Stimulated activated naive CD4-positive, alpha-beta T cell treated with Interleukin-2 at 50 U/mL for 16 hours (primary cell): ENCODE results near the gene KATNAL2.

Source experiments
- DNase-seq: peaks from one replicate; lab custom pipeline; 2025; lab: John Stamatoyannopoulos, UW

Gene KATNAL2

GRCh38 chr18:47035156-47035671 lies 117.8 kb downstream of the KATNAL2 start, which contains the start of gene ELOA2:
TSS of gene ELOA2 (minus strand) at chr18:47035621. CDS start at chr18:47035264, 357 bp downstream.
- DNase-seq, result no peak

- no peak for DNase-seq
Observed at GRCh38 chr18:47036298-47036874, 119.0 kb downstream of the KATNAL2 start.

- DNase-seq, result no peak
Observed at GRCh38 chr18:47036927-47037578, 119.7 kb downstream of the KATNAL2 start.

- DNase-seq, result no peak
Observed at GRCh38 chr18:47040982-47041381, 123.6 kb downstream of the KATNAL2 start.

GRCh38 chr18:47050468-47050867 lies 133.1 kb downstream of the KATNAL2 start:
- no peak for DNase-seq

GRCh38 chr18:47054369-47054768 lies 137.0 kb downstream of the KATNAL2 start:
- no peak for DNase-seq

- no peak for DNase-seq
Observed at GRCh38 chr18:47062471-47062870, 145.1 kb downstream of the KATNAL2 start.

- DNase-seq, result no peak
Observed at GRCh38 chr18:47063096-47063495, 145.7 kb downstream of the KATNAL2 start.

GRCh38 chr18:47067648-47068047 lies 150.2 kb downstream of the KATNAL2 start:
- DNase-seq, result no peak

- no peak for DNase-seq
Observed at GRCh38 chr18:47075098-47075883, 157.9 kb downstream of the KATNAL2 start.

- no peak for DNase-seq
Observed at GRCh38 chr18:47077111-47077510, 159.7 kb downstream of the KATNAL2 start.

GRCh38 chr18:47080872-47081271 lies 163.5 kb downstream of the KATNAL2 start:
- no peak for DNase-seq

- no peak for DNase-seq
Observed at GRCh38 chr18:47081578-47081977, 164.2 kb downstream of the KATNAL2 start.

GRCh38 chr18:47087676-47088075 lies 170.3 kb downstream of the KATNAL2 start:
- DNase-seq, result no peak

- no peak for DNase-seq
Observed at GRCh38 chr18:47095810-47096209, 178.4 kb downstream of the KATNAL2 start.

GRCh38 chr18:47100212-47100831 lies 182.9 kb downstream of the KATNAL2 start:
- peak; percentile 21 for DNase-seq

GRCh38 chr18:47108373-47108772 lies 191.0 kb downstream of the KATNAL2 start:
- DNase-seq, result no peak

GRCh38 chr18:47108998-47109405 lies 191.6 kb downstream of the KATNAL2 start:
- no peak for DNase-seq

- DNase-seq, result no peak
Observed at GRCh38 chr18:47109720-47110119, 192.3 kb downstream of the KATNAL2 start.

GRCh38 chr18:47110492-47111274 lies 193.3 kb downstream of the KATNAL2 start:
- no peak for DNase-seq

GRCh38 chr18:47113796-47114540 lies 196.6 kb downstream of the KATNAL2 start:
- no peak for DNase-seq
